Cardiac septum (tissue), 1 donor: ENCODE data around the gene CFAP58. TPM values are rescaled to one million over a fixed set of nuclear protein-coding genes. Genes with fewer than 3 reads are reported as not detected.

Experiments used
- DNase-seq: peaks from one replicate; pipeline ENCODE4 v3.0.0-alpha.2; 2020; ENCODE audit warnings: low spot score
- intact Hi-C: fragments of 100-400 bp; cut with DNase I; formaldehyde crosslinking; loops from one replicate; pipeline ENCODE4 v1.14.0; 2022
- long read RNA-seq: library from polyadenylated mRNA; unstranded; transcript quantifications from one replicate; pipeline ENCODE4 v2.0.0, GENCODE V29; 2021
- total RNA-seq: library from RNA; stranded (reverse); fragmentation: NEBNext Ultra II Directional; extraction: Animal tissue kit (Norgen Biotek cat#: 25700); gene quantifications from one replicate; pipeline ENCODE4 v1.2.1, GENCODE V29; 2021
- donor health status: DM: no; HTN: no; CAD: no.

CFAP58 gene
- total RNA-seq: 2.7 TPM
- long read RNA-seq, partial matches to known transcripts: 0 of 2 reads
- long read RNA-seq, other reads (novel, unspliced or antisense): 2 of 2 reads

DNA sequence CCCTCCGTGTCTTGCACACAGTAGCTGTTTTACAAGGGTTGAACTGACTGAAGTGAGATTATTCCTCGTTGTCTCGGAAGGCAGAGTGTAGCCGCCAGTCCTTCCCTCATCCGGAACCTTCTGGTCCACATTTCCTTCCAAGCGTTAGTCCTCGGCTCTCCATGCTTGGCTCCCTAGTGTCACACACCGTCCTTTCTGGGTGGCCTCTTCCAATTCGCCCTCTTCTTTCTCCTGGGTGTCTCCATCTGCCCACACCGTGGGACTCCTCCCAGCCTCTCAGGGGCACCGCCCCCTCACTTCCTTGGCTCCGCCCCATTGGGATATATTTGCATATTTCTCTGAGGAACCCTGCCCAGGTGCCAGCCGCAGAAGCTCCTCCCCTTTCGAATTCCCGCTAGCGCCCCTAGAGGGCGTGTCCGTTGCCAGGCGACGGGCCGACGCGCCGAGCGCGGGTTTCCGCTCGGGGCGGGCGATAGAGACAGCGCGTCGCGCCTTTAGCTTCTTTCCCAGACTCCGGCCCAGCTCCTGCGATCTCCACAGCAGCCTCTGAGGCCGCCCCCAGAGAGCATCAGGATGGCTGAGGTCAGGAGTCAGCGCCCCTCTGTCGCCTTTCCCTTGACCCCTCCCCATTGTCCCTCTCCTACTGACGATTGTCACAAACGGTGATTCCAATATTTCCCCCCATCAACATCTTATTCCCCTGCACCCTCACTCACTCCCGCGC, at the start of gene CFAP58:
CFAP58 (plus strand) TSS at position 509 of the 724 bp plus-strand sequence; CDS start at position 574, 65 bp downstream.
- intact Hi-C loops: loop anchor here (10.0 kb wide), 1 partner anchor 229 kb away; the partner anchor contains the start of gene SFR1
- peak; percentile 98 for DNase-seq

- intact Hi-C loops: loop anchor here (2.0 kb wide), 1 partner anchor 46 kb away; no protein-coding TSS in a partner anchor
- DNase-seq: peak; percentile 1
These were observed 49.3 kb upstream of the CFAP58 start for GRCh38 chr10:104304356-104304745.

DNA sequence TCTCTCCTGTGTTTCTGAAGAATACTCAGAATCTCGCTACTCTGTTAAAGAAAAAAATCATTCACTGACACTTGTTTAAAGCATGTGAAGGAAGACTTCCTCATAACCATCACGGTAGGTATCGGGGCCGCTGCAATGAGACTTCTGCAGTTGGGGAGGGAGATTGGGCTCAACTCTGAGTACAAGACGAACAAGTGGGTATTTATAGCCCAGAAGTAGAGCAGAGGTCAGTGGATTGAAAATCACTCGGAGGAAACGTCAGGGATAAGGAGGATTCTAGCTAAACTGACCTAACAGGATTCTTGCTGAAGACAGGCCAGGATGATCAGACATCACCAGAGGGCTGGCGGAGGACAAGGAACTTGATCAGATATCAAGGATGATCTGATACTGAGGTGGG, 48.7 kb upstream of the CFAP58 start:
- intact Hi-C loops: loop anchor here (2.0 kb wide), 1 partner anchor 46 kb away; no protein-coding TSS in a partner anchor
- peak; percentile 33 for DNase-seq

DNA sequence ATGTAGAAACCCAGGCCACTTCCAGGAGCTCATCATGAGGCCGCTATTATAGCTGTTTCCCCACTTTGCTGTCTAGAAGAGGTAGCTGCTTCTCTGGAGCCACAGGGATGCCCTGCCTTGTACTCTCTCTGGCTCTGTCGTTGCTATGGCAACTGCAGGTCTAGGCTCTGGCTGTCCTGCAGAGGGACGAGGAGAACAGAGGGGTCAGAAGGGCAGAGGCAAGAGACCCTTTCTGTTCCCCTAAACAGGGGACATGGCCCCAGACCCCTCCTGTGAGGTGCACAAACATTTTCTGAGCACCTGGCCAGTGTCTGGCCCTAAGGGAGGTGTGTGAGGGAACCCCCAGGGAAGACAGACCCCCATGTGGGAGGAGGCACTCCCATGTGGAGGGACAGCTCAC, 46.7 kb upstream of the CFAP58 start:
- intact Hi-C loops: no loop called here

DNA sequence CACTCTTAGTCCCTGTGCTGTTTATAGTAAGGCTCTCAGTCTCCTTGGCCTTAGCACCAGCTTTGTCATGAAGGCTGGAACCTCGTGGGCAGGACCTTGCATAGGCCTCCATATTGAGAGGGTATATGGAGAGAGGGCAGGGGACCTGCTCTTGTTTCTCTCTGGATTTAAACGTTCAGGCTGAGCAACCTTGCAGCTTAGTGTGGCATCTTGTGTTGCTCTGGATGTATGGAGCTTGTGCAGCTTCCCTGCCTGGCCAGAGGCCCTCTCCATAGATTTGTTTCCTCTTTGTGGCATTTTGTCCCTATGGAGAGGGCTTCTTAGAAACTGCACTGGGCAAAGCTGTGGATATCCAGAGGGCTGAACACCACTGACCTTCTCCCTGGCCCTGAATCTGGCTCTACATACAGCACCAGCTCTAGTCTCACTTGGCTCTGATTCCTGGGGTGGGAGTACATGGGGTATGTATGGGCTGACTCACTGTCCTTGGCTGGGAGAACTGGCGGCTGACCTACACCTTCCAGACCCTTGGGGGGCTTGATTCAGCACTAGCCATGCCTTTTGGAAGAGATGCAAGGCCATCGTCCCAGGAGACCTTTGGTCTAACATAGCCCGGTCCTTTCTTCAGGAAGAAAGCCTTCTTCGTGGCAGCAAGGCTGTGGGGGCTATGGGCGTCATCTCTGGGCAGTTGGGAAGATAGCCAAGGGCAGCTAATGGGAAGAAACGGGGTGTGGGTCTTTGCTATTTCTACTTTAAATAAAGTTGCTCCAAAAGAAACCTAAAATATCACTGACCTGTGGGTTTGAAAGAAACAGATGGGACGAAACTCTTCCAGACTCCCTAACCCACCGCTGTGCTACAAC, 45.8 kb upstream of the CFAP58 start:
- peak; percentile 54 for DNase-seq
- intact Hi-C loops: no loop called here

More for the DNA sequence above, 46.7 kb upstream of the CFAP58 start:
- DNase-seq: peak; percentile 12

- DNase-seq: no peak
- intact Hi-C loops: no loop called here
These were observed 45.2 kb upstream of the CFAP58 start for GRCh38 chr10:104308439-104308903.

DNA sequence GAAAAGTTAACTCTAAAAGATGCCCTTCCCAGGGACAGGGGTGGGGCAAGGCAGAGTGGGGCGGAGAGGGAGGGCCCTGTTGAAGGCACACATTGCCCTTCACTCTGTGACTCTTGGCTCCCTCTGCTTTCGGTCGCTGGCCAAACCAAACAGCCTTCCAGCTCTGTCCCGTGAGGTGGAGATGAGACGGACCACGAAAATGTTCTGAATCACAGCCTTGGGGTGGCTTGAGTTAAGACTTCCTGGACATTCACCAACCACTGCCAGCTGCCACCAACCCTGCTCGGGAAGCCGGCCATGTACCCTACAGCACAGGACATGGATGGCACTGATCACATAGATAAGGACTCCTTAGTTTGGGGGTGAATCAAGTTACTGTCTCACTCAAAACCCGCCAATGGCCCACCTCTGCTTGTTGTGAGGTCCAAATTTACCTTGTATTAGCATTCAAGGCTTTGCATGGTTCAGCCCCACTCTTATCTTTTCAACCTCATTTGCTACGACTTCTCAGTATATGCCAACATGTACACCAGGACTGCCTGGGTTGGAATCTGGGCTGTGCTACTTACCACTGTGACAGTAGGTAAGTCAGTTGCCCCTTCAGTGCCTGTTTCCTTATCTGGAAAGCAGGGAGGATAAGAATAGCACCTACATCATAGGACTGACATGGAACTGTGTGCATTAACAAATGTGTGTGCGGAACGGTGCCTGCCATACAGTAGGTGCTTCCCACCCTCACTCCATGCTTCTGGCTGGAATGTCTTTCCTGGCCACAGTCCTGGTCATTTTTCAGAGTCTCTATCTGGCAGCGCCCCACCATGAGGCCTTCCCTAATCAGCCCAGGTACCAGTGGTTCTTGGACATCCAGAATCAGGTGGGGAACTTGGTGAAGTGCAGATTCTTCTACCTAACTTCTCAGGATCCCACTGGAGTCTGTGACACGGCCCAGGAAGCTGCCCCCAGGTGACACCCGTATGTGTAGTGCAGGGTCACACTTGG, 43.4 kb upstream of the CFAP58 start:
- intact Hi-C loops: no loop called here

DNA sequence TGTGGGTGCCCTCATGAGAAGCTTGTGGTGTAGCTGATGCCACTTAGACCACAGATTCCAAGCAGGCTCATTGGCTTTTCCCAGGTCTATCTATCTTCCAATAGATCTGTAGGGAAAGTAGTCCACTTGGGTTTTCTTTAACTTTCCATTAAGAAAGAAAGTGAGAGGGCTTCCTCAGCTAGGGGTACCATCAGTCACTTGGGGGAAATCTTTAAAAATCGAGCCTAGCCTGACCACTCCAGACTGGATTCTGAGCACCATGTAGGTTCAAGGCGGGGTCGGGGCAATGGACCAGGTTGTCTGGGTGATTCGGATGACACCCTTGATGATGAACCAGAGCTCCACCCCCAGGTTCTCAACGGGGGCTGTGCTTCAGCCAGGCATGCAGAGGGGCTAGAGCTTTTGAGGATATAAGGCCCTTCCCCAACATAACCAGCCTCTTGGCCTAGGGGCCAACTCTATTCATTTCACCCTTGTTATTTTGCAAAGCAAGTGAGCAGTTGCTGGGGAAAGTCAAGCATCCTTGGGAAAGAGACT, 42.4 kb upstream of the CFAP58 start:
- intact Hi-C loops: no loop called here
- DNase-seq: peak; percentile 75

More for the DNA sequence above, 43.4 kb upstream of the CFAP58 start:
- peak; percentile 89 for DNase-seq

DNA sequence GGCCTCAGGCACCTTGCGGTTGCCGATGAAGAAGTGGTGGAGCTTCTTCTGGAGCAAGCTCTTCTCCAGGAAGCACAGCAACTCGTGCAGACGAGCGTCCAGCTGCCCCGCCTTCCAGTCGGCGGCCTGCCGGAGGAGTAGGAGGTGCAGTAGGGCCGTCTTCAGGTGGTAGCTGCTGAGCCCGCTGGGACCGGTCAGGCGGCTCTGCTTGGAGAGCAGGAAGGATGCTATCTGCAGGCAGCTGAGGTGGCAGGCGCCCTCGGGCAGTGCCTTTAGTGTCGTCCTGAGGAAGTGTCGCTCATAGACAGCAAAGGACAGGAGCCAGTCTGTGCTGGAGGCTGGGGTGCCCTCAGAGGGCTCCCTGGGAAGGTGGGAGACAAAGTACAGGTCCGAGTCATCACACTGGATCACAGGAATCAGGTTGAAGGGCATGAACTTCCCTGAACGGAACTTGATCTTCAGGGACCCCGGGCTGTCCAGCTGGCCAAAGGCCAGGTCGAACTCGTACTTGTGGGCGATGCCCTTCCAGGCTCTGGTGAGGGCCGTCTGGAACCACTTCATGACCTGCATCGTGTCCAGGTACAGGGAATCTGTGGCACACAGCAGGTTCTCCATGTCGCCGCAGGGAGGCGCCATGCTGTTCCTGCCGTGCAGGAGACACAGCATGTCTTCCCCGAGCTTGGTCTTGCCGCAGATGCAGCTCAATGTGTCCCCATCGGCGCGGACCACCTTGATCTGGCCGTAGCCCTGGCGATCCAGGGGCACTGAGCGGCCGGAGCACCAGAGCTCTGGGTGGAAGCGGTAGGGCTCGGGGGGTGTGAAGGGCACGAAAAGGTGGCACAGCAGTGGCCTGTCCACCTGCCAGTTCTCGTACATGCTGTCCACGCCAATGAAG, 38.8 kb upstream of the CFAP58 start:
- intact Hi-C loops: no loop called here

GRCh38 chr10:104315486-104315921, 38.1 kb upstream of the CFAP58 start:
- intact Hi-C loops: no loop called here
- DNase-seq: no peak

More for the DNA sequence above, 38.8 kb upstream of the CFAP58 start:
- DNase-seq: no peak

GRCh38 chr10:104316321-104317099, 37.1 kb upstream of the CFAP58 start:
- intact Hi-C loops: no loop called here
- DNase-seq: no peak

DNA sequence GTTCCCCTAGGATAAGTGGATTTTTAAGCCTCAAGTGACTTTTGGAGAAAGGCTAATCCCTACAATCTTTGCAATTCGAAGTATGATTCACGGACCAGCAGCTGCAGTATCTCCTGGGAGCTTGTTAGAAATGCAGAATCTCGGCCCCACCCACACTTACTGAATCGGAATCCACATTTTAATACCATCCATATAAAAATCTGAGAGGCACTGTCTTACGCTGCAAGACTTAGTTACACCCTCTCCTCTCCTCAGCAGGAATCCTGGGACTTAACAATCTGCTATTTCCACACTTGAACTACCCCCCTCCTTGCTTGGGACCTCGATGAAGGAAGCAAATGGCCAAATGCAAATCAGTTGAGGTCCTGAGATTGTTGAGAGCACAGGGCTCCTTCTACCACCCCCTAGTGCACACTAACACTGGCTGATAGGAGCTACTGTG, 36.3 kb upstream of the CFAP58 start:
- intact Hi-C loops: no loop called here
- DNase-seq: no peak

GRCh38 chr10:104317726-104318299, 35.8 kb upstream of the CFAP58 start:
- intact Hi-C loops: no loop called here
- peak; percentile 70 for DNase-seq

DNA sequence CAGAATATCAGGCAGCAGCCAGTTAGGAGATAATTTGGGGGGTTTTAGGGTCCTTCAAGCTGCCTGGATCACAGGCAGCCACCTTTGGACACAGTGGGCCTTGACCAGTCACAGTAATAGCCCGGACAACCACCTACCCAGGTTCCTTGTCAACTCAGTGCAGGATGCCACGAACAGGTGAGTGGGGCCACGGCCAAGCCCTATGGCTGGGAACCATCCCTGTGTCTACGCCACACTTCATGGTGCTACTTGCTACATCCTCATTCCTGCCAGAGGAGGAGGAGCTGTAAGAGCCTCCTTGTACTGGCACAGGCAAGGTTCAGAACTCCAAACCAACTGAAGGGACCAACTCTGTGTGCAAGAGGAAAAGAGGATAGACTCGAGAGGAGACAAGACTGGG, 35.3 kb upstream of the CFAP58 start:
- peak; percentile 43 for DNase-seq
- intact Hi-C loops: no loop called here

DNA sequence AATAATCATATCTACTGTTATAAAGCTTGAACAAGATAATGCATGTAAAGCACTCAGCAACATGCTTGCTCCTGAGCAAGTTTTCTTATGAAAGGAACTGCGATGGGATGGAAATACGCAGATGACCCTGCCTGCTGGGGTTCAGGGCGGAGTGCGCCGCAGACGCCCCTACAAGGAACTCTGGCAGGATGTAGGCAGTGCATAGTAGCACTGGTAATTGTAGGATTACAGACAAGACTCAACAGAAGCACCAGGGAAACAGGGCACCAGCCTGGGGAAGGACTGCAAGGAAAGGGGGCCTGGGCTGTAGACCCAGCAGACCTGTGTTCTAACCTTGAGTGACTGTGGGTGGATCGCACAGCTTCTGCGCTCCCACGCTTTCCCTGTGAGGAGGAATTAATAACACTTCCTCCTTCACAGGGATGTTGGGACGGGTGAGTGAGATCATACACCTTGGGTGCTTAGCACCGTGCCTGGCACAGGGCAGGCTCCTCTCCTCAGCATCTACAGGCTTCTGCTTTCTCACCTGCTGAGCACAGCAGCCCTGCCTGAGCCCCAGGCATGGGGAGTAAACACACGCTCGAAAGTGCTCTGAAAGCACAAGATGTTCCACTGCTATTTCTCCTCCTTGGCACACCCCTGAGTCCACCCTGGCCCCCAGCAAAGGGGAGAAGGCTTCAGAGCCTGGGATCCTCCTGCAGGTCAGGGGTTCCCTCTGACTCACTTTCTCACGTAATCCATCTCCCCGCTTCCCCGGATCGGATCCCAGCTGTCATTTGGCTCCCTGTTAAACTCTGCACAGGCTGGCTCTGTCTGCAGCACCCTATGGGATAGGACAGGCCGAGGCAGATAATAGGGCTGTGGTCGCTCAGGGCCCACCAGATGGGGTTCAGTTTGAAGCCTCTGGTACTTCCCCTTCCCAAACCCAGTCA, 34.6 kb upstream of the CFAP58 start:
- DNase-seq: peak; percentile 76
- intact Hi-C loops: no loop called here
